PC-9 (cell line): ENCODE data around the gene PRDM12. TPM values are rescaled to one million over a fixed set of nuclear protein-coding genes. Genes with fewer than 3 reads are reported as not detected.

Source experiments
- BruUV-seq: library from RNA; stranded (reverse); fragments of 400-500 nt; replicated peaks from 2 replicates; lab custom pipeline; 2021; lab: Mats Ljungman, UMichigan
- CTCF ChIA-PET: fragments of 300-600 bp; sonication (Branson Sonifier 250); formaldehyde crosslinking; loops from one replicate; lab custom pipeline; 2022; ENCODE audit warnings: antibody characterized with exemption; lab: Charles Lee
- POLR2A ChIA-PET: fragments of 300-600 bp; sonication (Branson Sonifier 250); formaldehyde crosslinking; loops from one replicate; lab custom pipeline; 2022; ENCODE audit warnings: antibody characterized with exemption; ENCODE audit not compliant: unreplicated experiment; lab: Charles Lee
- DNase-seq, 2 experiments: peaks; one replicate each; pipeline versions ENCODE4 v3.0.0 to v3.0.0-alpha.2; 2015 to 2022; ENCODE audit warnings: mixed read lengths in 1 of 2
- H2AFZ ChIP-seq: fragments of 200-600 bp; sonication (generic); 2 replicates; pipeline ENCODE4 v1.8.1; 2017; ENCODE audit warnings: antibody characterized with exemption
- H3F3A ChIP-seq: fragments of 200-600 bp; sonication (generic); 2 replicates; pipeline ENCODE4 v1.8.1; 2017; ENCODE audit warnings: antibody characterized with exemption, mild to moderate bottlenecking, low read depth; ENCODE audit not compliant: insufficient read depth
- H3K27ac ChIP-seq: fragments of 200-600 bp; sonication (generic); 2 replicates; pipeline ENCODE4 v1.6.1; 2016; ENCODE audit warnings: mixed run types
- H3K27me3 ChIP-seq: fragments of 200-600 bp; sonication (generic); 2 replicates; pipeline ENCODE4 v1.6.1; 2016; ENCODE audit warnings: low read depth, mixed run types; ENCODE audit not compliant: insufficient read depth
- H3K36me3 ChIP-seq: fragments of 200-600 bp; sonication (generic); 2 replicates; pipeline ENCODE4 v1.6.1; 2016; ENCODE audit warnings: low read depth, mixed run types
- H3K4me1 ChIP-seq: fragments of 200-600 bp; sonication (generic); replicated peaks from 2 replicates; pipeline ENCODE4 v1.6.1; 2016; ENCODE audit warnings: mixed run types; ENCODE audit not compliant: insufficient read depth
- H3K4me2 ChIP-seq: fragments of 200-600 bp; sonication (generic); 2 replicates; pipeline ENCODE4 v1.6.1; 2017; ENCODE audit warnings: mixed run types
- H3K4me3 ChIP-seq: fragments of 200-600 bp; sonication (generic); 2 replicates; pipeline ENCODE4 v1.6.1; 2016; ENCODE audit warnings: mixed run types
- H3K79me2 ChIP-seq: fragments of 200-600 bp; sonication (generic); 2 replicates; pipeline ENCODE4 v1.6.1; 2017; ENCODE audit warnings: low read depth, mixed run types
- H3K9me2 ChIP-seq: fragments of 200-600 bp; sonication (generic); 2 replicates; pipeline ENCODE4 v1.8.1; 2017; ENCODE audit warnings: mild to moderate bottlenecking; ENCODE audit not compliant: insufficient read depth
- H3K9me3 ChIP-seq: fragments of 200-600 bp; sonication (generic); 2 replicates; pipeline ENCODE4 v1.8.1; 2016; ENCODE audit warnings: low read depth; ENCODE audit not compliant: insufficient read depth
- H4K20me1 ChIP-seq: fragments of 200-600 bp; sonication (generic); 2 replicates; pipeline ENCODE4 v1.8.1; 2017; ENCODE audit not compliant: insufficient read depth
- CTCF ChIP-seq: fragments of 200-600 bp; sonication (generic); conservative IDR thresholded peaks from 2 replicates; pipeline ENCODE4 v1.6.1; 2017; ENCODE audit warnings: mixed run types, antibody characterized with exemption, mild to moderate bottlenecking, moderate library complexity
- EZH2 ChIP-seq: fragments of 200-600 bp; sonication (generic); IDR thresholded peaks from 2 replicates; pipeline ENCODE4 v1.8.0; 2017; ENCODE audit warnings: antibody characterized with exemption, low read depth
- intact Hi-C: fragments of 100-400 bp; cut with micrococcal nuclease; formaldehyde crosslinking; loops from one replicate; pipeline ENCODE4 v1.10.0; 2022; ENCODE audit not compliant: unreplicated experiment
- total RNA-seq: library from RNA; stranded (reverse); gene quantifications from 2 replicates; pipeline ENCODE4 v1.2.3, GENCODE V29; 2021

Gene PRDM12
- total RNA-seq, 1 experiment from 2014 or later, result 0.46 TPM

DNA sequence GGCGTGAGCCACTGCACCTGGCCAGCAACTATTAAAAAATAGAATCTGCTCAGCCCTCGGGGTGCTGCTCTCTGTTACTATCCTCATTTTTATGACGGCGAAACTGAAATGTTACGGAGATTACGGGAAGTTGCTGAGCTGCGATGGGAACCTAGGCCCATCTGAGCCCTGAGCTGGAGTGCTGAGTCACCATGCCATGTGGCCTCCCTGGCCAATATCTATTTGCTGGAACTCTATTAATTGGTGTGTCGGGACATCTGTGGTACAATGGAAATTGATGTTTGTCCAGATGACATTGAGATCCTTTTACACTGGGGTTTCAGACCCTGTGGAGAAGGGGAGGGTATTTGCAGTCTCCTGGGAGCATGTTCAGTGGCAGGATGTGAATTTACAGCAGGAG lies 8.1 kb downstream of the PRDM12 start:
- Histone ChIP-seq H4K20me1 (no peaks in the 10 kb centered on the region), H3K4me3 (no peak overlapping the region), H3K9me3 (no peaks in the 10 kb centered on the region), H3K4me1 (no peaks in the 10 kb centered on the region), H3K79me2 (no peaks in the 10 kb centered on the region), H3K27ac (no peak overlapping the region), H3K36me3 (no peaks in the 10 kb centered on the region), H3K27me3 (no peaks in the 10 kb centered on the region; the same call in 1 of the 2 replicates), H3K9me2 (no peaks in the 10 kb centered on the region), H2AFZ (no peak overlapping the region), H3F3A (no peaks in the 10 kb centered on the region), H3K4me2 (no peak overlapping the region)
- intact Hi-C loops, result no loop called here
- DNase-seq, result no peak
- ChIA-PET POLR2A (no interaction called here), CTCF (no interaction called here)
- BruUV-seq, result no TSS peak
- TF ChIP-seq CTCF, result no peak
- no peak for TF ChIP-seq EZH2

- Histone ChIP-seq H3K27ac (no peak overlapping the region), H3K4me1 (no peaks in the 10 kb centered on the region), H3F3A (no peaks in the 10 kb centered on the region), H3K9me3 (no peaks in the 10 kb centered on the region), H4K20me1 (no peaks in the 10 kb centered on the region), H3K27me3 (no peaks in the 10 kb centered on the region; the same call in 1 of the 2 replicates), H3K4me2 (no peak overlapping the region), H3K36me3 (no peaks in the 10 kb centered on the region), H3K79me2 (no peaks in the 10 kb centered on the region), H2AFZ (no peak overlapping the region), H3K4me3 (no peak overlapping the region), H3K9me2 (no peaks in the 10 kb centered on the region)
- BruUV-seq, result no TSS peak
- intact Hi-C loops, result no loop called here
- ChIA-PET POLR2A (no interaction called here), CTCF (no interaction called here)
- TF ChIP-seq EZH2 (no peak), CTCF (no peak)
- DNase-seq, result no peak
Measured at GRCh38 chr9:130672933-130673615, 8.7 kb downstream of the PRDM12 start.

DNA sequence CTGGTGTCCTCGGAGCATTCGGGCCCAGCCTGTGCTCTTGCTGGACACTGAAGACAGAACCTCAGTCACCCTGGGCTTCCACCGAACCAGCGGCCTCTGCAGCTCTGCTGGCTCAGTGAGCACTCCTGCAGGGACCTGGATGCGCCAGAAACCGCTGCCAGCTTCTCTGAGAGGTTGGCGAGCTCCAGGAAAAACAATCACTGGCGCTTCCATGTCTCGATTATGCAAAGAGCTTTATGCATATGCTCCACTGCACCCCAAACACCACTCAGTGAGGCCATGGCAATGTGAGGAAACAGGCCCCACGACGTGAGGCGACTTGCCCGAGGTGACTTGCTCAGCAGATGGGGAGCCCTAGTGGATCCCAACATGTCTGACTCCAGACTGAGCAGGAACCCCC lies 11.0 kb downstream of the PRDM12 start:
- H3K27ac ChIP-seq, result no peak overlapping the region
- intact Hi-C loops, result no loop called here
- BruUV-seq, result no TSS peak
- H3K79me2 ChIP-seq, result no peaks in the 10 kb centered on the region
- H3K9me3 ChIP-seq, result no peaks in the 10 kb centered on the region
- H3K4me3 ChIP-seq, result no peak overlapping the region
- no peaks in the 10 kb centered on the region for H3F3A ChIP-seq
- POLR2A ChIA-PET, result interaction anchor here (0.6 kb wide), 1 partner anchor 185 kb away, joined by 3 read pairs; no protein-coding TSS in a partner anchor
- no peaks in the 10 kb centered on the region for H3K36me3 ChIP-seq
- H3K4me2 ChIP-seq, result no peak overlapping the region
- CTCF ChIA-PET, result no interaction called here
- H3K27me3 ChIP-seq, result no peaks in the 10 kb centered on the region; the same call in 1 of the 2 replicates
- no peaks in the 10 kb centered on the region for H4K20me1 ChIP-seq
- no peaks in the 10 kb centered on the region for H3K4me1 ChIP-seq
- no peaks in the 10 kb centered on the region for H3K9me2 ChIP-seq
- no peak for DNase-seq
- no peak for TF ChIP-seq CTCF
- TF ChIP-seq EZH2, result no peak
- no peak overlapping the region for H2AFZ ChIP-seq
